EL (cell line): ENCODE results near the gene SLC22A17.

Experiments
- DNase-seq: peaks from one replicate; pipeline ENCODE4 v3.0.0-alpha.2; 2016

SLC22A17 gene

GRCh38 chr14:23380976-23381375, 28.3 kb upstream of the SLC22A17 start:
- DNase-seq, result no peak

- DNase-seq, result no peak
Measured at GRCh38 chr14:23380197-23380914, 27.7 kb upstream of the SLC22A17 start.

- peak; percentile 28 for DNase-seq
Measured at GRCh38 chr14:23379366-23380196, 26.9 kb upstream of the SLC22A17 start.

- no peak for DNase-seq
Measured at GRCh38 chr14:23378612-23379220, 26.0 kb upstream of the SLC22A17 start.

GRCh38 chr14:23377573-23378563, 25.2 kb upstream of the SLC22A17 start:
- no peak for DNase-seq

- no peak for DNase-seq
Measured at GRCh38 chr14:23377198-23377550, 24.5 kb upstream of the SLC22A17 start.

GRCh38 chr14:23376482-23377197, 24.0 kb upstream of the SLC22A17 start, which contains the start of gene CMTM5:
Gene CMTM5 (plus strand): TSS chr14:23377046. CDS start chr14:23377252, 206 bp downstream.
- no peak for DNase-seq

GRCh38 chr14:23375527-23376251, 23.0 kb upstream of the SLC22A17 start:
- no peak for DNase-seq

GRCh38 chr14:23373041-23373440, 20.4 kb upstream of the SLC22A17 start:
- no peak for DNase-seq

- no peak for DNase-seq
Measured at GRCh38 chr14:23372509-23372908, 19.8 kb upstream of the SLC22A17 start, which contains the start of gene IL25. Gene IL25 (plus strand): TSS chr14:23372809.

- DNase-seq, result no peak
Measured at GRCh38 chr14:23371865-23372264, 19.2 kb upstream of the SLC22A17 start.

GRCh38 chr14:23370221-23370620, 17.5 kb upstream of the SLC22A17 start:
- no peak for DNase-seq

GRCh38 chr14:23366426-23366921, 13.8 kb upstream of the SLC22A17 start:
- peak; percentile 66 for DNase-seq

GRCh38 chr14:23365732-23366425, 13.2 kb upstream of the SLC22A17 start:
- peak; percentile 69 for DNase-seq

- peak; percentile 12 for DNase-seq
Measured at GRCh38 chr14:23365036-23365731, 12.5 kb upstream of the SLC22A17 start, which contains the start of gene EFS. Gene EFS (minus strand): TSS chr14:23365172. CDS start chr14:23365025, 147 bp downstream.

GRCh38 chr14:23364164-23365035, 11.7 kb upstream of the SLC22A17 start:
- DNase-seq, result peak; percentile 36

GRCh38 chr14:23362200-23362599, 9.5 kb upstream of the SLC22A17 start:
- DNase-seq, result peak; percentile 17

GRCh38 chr14:23361763-23362162, 9.1 kb upstream of the SLC22A17 start:
- no peak for DNase-seq
